Peyer's patch (tissue), 4 donors: ENCODE measurements around the gene DDX39A. TPM values are rescaled to one million over a fixed set of nuclear protein-coding genes. Genes with fewer than 3 reads are reported as not detected.

Experiments used
- DNase-seq, 3 donors: peaks; one replicate each; pipeline ENCODE4 v3.0.0-alpha.2; 2017 to 2019
- H3K27ac ChIP-seq, 4 donors: fragments of 200-600 bp; sonication (generic); one replicate each; pipeline ENCODE4 v1.5.1; 2016 to 2019
- H3K27me3 ChIP-seq, 2 donors: fragments of 200-600 bp; sonication (generic); one replicate each; pipeline ENCODE4 v1.5.1; 2019
- H3K36me3 ChIP-seq, 3 donors: fragments of 200-600 bp; sonication (generic); one replicate each; pipeline ENCODE4 v1.5.1; 2016 to 2019
- H3K4me1 ChIP-seq, 4 donors: fragments of 200-600 bp; sonication (generic); one replicate each; pipeline ENCODE4 v1.5.1; 2016 to 2019
- H3K4me3 ChIP-seq, 4 donors: fragments of 200-600 bp; sonication (generic); 1 replicate in 3 of 4; 2 replicates in 1 of 4; pipeline ENCODE4 v1.5.1; 2016 to 2019; ENCODE audit warnings: mild to moderate bottlenecking in 1 of 4
- H3K9me3 ChIP-seq, 4 donors: fragments of 200-600 bp; sonication (generic); one replicate each; pipeline ENCODE4 v1.5.1; 2016 to 2019; ENCODE audit warnings: mild to moderate bottlenecking in 1 of 4
- POLR2A ChIP-seq, 2 donors: fragments of 450-650 bp; IDR thresholded peaks; one replicate each; pipeline ENCODE4 v1.5.1; 2017; ENCODE audit warnings: antibody characterized with exemption in 2 of 2, mild to moderate bottlenecking in 2 of 2, moderate library complexity in 2 of 2
- total RNA-seq, 4 donors: library from RNA; depleted of rRNA; stranded (reverse); fragments of >200 nt; gene quantifications; one replicate each; pipeline ENCODE4 v1.1.0, GENCODE V29; 2016
- TF ChIP-seq, protein P1 (sequence below), 6 experiments: fragments of 450-650 bp in 4 of 6; fragments of 200-600 bp in 2 of 6; sonication (generic) in 1 of 6; IDR thresholded peaks; one replicate each; pipeline ENCODE4 v1.5.1; 2017 to 2019; ENCODE audit warnings: antibody characterized with exemption in 6 of 6, mild to moderate bottlenecking in 3 of 6, moderate library complexity in 1 of 6

DDX39A gene
- total RNA-seq, 4 donors from 2014 or later = 52.5 to 283 (median 115) TPM

DNA sequence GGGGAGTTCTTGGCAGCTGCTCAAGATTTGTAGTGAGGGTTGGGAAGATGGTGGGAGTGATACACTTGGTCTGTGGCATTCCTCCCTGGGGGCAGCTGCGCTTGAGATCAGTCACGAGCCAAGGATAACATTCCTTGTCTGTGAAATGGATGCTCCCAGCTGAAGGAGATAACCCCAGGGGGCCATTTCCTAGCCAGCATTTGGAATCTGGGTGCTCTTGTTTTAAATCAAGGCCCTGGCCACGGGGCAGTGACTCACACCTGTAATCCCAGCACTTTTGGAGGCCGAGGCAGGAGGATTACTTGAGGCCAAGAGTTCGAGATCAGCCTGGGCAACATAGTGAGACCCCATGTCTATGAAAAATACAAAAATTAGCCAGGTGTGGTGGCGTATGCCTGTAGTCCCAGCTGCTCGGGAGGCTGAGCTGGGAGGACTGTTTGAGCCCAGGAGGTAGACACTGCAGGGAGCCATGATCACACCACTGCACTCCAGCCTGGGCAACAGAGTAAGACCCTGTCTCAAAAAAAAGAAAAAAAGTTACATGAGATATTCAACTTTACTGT, 18.5 kb upstream of the DDX39A start:
- Histone ChIP-seq H3K36me3 (peaks cover 0 to 10% (median 0%) of the 10 kb centered on the region in 3 donors), H3K27ac (no peak overlapping the region), H3K27me3 (no peaks in the 10 kb centered on the region), H3K9me3 (no peaks in the 10 kb centered on the region), H3K4me3 (no peak overlapping the region), H3K4me1 (peaks cover 0 to 45% (median 18%) of the 10 kb centered on the region in 4 donors)
- no peak for DNase-seq
- TF ChIP-seq, protein P1, sequence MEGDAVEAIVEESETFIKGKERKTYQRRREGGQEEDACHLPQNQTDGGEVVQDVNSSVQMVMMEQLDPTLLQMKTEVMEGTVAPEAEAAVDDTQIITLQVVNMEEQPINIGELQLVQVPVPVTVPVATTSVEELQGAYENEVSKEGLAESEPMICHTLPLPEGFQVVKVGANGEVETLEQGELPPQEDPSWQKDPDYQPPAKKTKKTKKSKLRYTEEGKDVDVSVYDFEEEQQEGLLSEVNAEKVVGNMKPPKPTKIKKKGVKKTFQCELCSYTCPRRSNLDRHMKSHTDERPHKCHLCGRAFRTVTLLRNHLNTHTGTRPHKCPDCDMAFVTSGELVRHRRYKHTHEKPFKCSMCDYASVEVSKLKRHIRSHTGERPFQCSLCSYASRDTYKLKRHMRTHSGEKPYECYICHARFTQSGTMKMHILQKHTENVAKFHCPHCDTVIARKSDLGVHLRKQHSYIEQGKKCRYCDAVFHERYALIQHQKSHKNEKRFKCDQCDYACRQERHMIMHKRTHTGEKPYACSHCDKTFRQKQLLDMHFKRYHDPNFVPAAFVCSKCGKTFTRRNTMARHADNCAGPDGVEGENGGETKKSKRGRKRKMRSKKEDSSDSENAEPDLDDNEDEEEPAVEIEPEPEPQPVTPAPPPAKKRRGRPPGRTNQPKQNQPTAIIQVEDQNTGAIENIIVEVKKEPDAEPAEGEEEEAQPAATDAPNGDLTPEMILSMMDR (IDR thresholded peaks at IDR 0.05) = no peak
- TF ChIP-seq POLR2A (IDR thresholded peaks at IDR 0.05) = no peak

DNA sequence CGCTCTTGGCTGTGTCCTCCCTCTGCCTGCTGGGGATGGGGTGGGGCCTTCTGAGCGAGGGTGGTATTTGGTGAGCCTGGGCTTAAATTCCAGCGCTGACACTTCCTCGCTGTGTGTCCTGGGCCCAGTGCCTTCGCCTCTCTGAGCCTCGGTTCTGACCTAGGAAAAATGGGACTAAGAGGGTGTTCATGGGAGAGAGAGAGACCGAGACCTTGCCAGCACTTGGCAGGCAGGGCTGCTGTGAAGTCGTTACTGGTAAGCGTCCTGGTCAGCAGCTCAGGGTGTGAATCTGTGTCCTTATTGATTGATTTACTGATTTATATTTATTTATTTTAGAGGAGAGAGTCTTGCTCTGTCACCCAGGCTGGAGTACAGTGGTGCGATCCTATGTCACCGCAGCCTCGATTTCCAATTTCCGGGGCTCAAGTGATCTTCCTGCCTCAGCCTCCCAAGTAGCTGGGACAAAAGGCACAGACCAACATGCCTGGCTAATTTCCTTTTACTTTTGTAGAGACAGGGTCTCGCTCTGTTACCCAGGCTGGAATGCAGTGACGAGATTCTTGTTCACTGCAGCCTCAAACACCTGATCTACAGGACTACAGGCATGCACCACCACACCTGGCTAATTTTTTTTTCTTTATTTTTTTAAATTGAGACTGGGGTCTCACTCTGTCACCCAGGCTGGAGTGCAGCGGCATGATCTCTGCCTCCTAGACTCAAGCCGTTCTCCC, 16.3 kb upstream of the DDX39A start:
- Histone ChIP-seq H3K4me1 (peaks cover 0 to 42% (median 20%) of the 10 kb centered on the region in 4 donors), H3K4me3 (peak overlapping the region in 1 of 4 donors; percentile 9), H3K9me3 (no peaks in the 10 kb centered on the region), H3K27me3 (no peaks in the 10 kb centered on the region), H3K36me3 (no peaks in the 10 kb centered on the region), H3K27ac (peak overlapping the region; percentile 69 to 94 (median 81))
- TF ChIP-seq, protein P1 (IDR thresholded peaks at IDR 0.05) = no peak
- TF ChIP-seq POLR2A (IDR thresholded peaks at IDR 0.05) = no peak
- no peak for DNase-seq

DNA sequence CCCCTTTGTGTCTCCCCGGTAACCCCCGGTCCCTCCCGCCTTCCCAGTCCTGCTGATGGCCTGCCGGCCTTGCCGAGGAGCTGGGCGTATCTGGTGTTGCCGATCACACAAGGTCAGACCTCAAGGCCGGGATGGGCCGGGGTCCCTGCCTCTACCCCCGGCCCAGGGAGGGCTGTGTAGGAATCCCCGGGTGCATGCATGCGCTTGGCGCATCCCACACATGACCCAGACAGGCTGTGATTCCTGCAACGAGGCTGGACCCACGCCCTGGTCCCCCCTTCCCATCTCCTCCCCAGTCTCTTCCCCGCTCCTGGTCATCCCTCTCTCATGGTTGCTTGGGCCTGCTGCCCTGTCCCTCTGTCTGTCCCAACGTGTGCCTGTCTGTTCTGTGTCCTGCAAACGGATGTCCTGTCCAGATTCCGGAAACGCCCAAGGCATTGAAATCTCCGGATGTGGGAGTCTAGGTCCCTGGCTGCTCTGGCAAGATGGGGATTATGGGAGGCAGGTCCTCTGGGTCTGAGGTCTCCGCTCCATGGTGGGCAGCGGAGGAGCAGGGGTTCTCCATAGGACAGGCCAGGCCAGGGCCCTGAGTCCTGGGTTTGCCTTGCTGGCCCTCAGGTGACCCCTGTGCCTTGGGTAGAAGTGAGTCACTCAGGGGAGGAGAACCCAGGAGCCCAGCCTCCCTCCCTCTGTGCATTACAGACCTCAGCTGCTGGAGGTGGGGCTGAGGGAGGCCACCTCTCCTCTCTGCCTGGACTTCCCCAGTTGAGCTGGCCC, 15.6 kb upstream of the DDX39A start:
- peak in 2 of 3 donors; percentile 62 to 71 for DNase-seq
- Histone ChIP-seq H3K4me1 (peaks cover 0 to 37% (median 20%) of the 10 kb centered on the region in 4 donors), H3K4me3 (peak overlapping the region in 3 of 4 donors; percentile 73 to 92 (median 89)), H3K27me3 (no peaks in the 10 kb centered on the region), H3K27ac (peak overlapping the region; percentile 69 to 94 (median 81)), H3K36me3 (no peaks in the 10 kb centered on the region), H3K9me3 (no peaks in the 10 kb centered on the region)
- TF ChIP-seq POLR2A (IDR thresholded peaks at IDR 0.05) = no peak
- TF ChIP-seq, protein P1 (IDR thresholded peaks at IDR 0.05) = no peak

DNA sequence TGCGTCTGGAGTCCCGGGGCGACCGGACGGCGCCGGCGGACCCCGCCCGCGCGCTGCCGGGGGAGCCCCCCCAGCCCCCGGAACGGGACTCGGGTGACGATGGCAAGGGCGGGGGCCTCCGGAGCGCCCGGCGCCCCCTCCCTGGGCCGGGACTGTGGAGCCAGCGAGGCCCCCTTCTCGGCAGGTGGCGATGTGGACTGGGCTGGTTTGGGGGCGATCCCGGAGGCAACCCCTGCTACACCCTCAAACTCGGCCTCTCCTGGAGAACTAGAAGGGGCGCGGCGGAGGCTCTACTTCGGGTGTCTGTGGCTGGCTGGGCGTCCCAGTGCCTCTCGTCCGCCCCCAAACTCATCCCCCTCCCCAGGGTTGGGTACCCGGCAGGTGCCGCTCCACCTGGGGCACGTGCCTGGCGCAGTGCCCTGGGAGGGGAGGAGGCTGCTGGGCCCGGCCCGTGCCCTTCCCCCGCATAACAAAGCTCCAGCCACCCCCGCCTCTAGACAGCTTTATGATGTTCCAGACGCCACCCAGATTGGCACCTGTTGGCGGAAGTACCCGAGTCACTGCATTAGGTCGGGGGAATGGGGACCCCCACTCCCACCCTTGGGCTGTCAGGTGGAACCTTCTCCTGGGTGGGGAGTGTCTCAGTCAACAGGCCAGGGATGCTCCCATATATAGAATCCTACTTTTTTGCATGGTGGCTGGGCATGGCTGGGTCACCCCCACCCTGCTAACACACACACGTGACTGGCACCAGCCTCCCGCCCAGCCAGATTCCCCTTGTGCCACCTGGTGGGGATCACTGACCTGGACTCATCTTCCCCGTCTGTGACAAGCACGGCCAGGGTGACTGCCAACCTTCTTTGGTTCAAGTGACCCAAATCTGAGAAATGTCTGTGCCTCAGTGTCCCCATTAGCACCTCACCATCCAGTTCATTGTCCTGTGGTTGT, 14.7 kb upstream of the DDX39A start:
- Histone ChIP-seq H3K27me3 (no peaks in the 10 kb centered on the region), H3K27ac (peak overlapping the region; percentile 69 to 94 (median 81)), H3K36me3 (no peaks in the 10 kb centered on the region), H3K9me3 (no peaks in the 10 kb centered on the region), H3K4me1 (peaks cover 0 to 28% (median 16%) of the 10 kb centered on the region in 4 donors), H3K4me3 (peak overlapping the region; percentile 61 to 92 (median 81))
- TF ChIP-seq, protein P1 (IDR thresholded peaks at IDR 0.05) = peak in 1 of 6 experiments; percentile 18
- TF ChIP-seq POLR2A (IDR thresholded peaks at IDR 0.05) = no peak
- DNase-seq = peak; percentile 60 to 75 (median 75)
